ENCODE measurements around the gene DENR.
"Not testable (repeated sequence)": the region's sequence is repeated elsewhere in the genome, so short reads cannot be mapped to it uniquely, and the experiment has no call there.

The DENR gene

GRCh38 chr12:122789637-122790036, 37.0 kb downstream of the DENR start:
- no peak for DNase-seq (ENCODE audit: low read depth)
- TF ChIP-seq, protein P1, sequence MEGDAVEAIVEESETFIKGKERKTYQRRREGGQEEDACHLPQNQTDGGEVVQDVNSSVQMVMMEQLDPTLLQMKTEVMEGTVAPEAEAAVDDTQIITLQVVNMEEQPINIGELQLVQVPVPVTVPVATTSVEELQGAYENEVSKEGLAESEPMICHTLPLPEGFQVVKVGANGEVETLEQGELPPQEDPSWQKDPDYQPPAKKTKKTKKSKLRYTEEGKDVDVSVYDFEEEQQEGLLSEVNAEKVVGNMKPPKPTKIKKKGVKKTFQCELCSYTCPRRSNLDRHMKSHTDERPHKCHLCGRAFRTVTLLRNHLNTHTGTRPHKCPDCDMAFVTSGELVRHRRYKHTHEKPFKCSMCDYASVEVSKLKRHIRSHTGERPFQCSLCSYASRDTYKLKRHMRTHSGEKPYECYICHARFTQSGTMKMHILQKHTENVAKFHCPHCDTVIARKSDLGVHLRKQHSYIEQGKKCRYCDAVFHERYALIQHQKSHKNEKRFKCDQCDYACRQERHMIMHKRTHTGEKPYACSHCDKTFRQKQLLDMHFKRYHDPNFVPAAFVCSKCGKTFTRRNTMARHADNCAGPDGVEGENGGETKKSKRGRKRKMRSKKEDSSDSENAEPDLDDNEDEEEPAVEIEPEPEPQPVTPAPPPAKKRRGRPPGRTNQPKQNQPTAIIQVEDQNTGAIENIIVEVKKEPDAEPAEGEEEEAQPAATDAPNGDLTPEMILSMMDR (IDR thresholded peaks at IDR 0.05; ENCODE audit: insufficient read depth, low read depth, low read length, missing control alignments), result no peak
- H3K4me3 ChIP-seq (ENCODE audit: low read length), result no peak overlapping the region

- peak; percentile 75 for DNase-seq (ENCODE audit: low read depth)
- no peak overlapping the region for H3K4me3 ChIP-seq (ENCODE audit: low read length)
- TF ChIP-seq, protein P1 (IDR thresholded peaks at IDR 0.05; ENCODE audit: insufficient read depth, low read depth, low read length, missing control alignments), result no peak
Measured at GRCh38 chr12:122790393-122791075, 37.9 kb downstream of the DENR start.

DNA sequence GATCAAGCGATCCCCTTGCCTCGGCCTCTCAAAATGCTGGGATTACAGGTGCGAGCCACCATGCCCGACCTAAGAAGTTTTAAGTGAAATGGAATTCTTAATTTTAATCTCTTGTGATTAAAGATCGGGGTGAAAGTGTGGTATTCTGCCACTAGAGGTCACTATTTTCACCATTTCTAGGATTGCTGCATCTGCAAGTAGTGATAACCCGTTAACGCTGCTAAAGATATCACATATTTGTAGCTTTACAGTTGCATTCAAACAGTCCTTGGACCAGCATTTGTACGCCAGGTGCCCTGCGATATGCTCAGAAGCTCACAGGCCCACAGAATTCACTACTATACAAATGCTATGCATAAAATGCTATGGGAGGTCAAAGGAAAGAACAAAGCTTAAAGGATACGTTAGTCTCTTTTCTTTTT, 41.1 kb downstream of the DENR start:
- H3K4me3 ChIP-seq (ENCODE audit: low read length), result no peak overlapping the region
- TF ChIP-seq, protein P1 (IDR thresholded peaks at IDR 0.05; ENCODE audit: insufficient read depth, low read depth, low read length, missing control alignments), result peak; percentile 63
- peak; percentile 73 for DNase-seq (ENCODE audit: low read depth)

GRCh38 chr12:122795807-122796206, 43.2 kb downstream of the DENR start:
- H3K4me3 ChIP-seq (ENCODE audit: low read length), result no peak overlapping the region
- TF ChIP-seq, protein P1 (IDR thresholded peaks at IDR 0.05; ENCODE audit: insufficient read depth, low read depth, low read length, missing control alignments), result no peak
- no peak for DNase-seq (ENCODE audit: low read depth)

GRCh38 chr12:122799641-122800243, 47.1 kb downstream of the DENR start:
- no peak overlapping the region for H3K4me3 ChIP-seq (ENCODE audit: low read length)
- TF ChIP-seq, protein P1 (IDR thresholded peaks at IDR 0.05; ENCODE audit: insufficient read depth, low read depth, low read length, missing control alignments), result no peak

GRCh38 chr12:122803937-122804336, 51.3 kb downstream of the DENR start:
- DNase-seq (ENCODE audit: low read depth), result no peak
- TF ChIP-seq, protein P1 (IDR thresholded peaks at IDR 0.05; ENCODE audit: insufficient read depth, low read depth, low read length, missing control alignments), result no peak
- H3K4me3 ChIP-seq (ENCODE audit: low read length), result no peak overlapping the region

More at GRCh38 chr12:122799641-122800243, 47.1 kb downstream of the DENR start:
- no peak for DNase-seq (ENCODE audit: low read depth)

GRCh38 chr12:122804957-122805356, 52.3 kb downstream of the DENR start:
- H3K4me3 ChIP-seq (ENCODE audit: low read length); DNase-seq (ENCODE audit: low read depth): not testable (repeated sequence)
